T-cell (primary cell): Measurements from ENCODE around the gene RPL27. TPM values are rescaled to one million over a fixed set of nuclear protein-coding genes. Genes with fewer than 3 reads are reported as not detected.

Experiments used
- ATAC-seq, 4 experiments: fragments of 200-7000 bp in 3 of 4; fragments of 150-1000 bp in 1 of 4; cut with Tn5 transposase; replicated peaks in 1 of 4; 1 replicate in 3 of 4; 2 replicates in 1 of 4; pipeline ENCODE4 v1.10.0; 2021; ENCODE audit warnings: moderate library complexity in 3 of 4, mild to moderate bottlenecking in 2 of 4, moderate number of reproducible peaks in 1 of 4
- CTCF ChIA-PET, 2 donors: fragments of 300-600 bp; sonication (Branson Sonifier 250); formaldehyde crosslinking; loops; one replicate each; lab custom pipeline; 2022; ENCODE audit warnings: antibody characterized with exemption in 2 of 2; lab: Charles Lee
- POLR2A ChIA-PET, 2 donors: fragments of 300-600 bp; sonication (Branson Sonifier 250); formaldehyde crosslinking; loops; one replicate each; lab custom pipeline; 2022; ENCODE audit warnings: antibody characterized with exemption in 2 of 2; lab: Charles Lee
- DNase-seq, 35 experiments: peaks; one replicate each; pipeline versions ENCODE4 v3.0.0 to v3.0.0-alpha.2; 2013 to 2023
- H3K27ac ChIP-seq: one replicate; pipeline ENCODE4 v1.5.1; 2013; ENCODE audit warnings: low read length
- H3K27me3 ChIP-seq, 2 experiments: replicated peaks in 1 of 2; 1 replicate in 1 of 2; 2 replicates in 1 of 2; pipeline versions ENCODE4 v1.6.1 to v1.7.0; 2013; ENCODE audit warnings: low read length in 1 of 2, mixed read lengths in 1 of 2; ENCODE audit not compliant: control insufficient read depth in 2 of 2, insufficient read depth in 2 of 2; ENCODE audit errors: extremely low read depth in 1 of 2
- H3K36me3 ChIP-seq, 2 donors: 1 replicate in 1 of 2; 2 replicates in 1 of 2; pipeline versions ENCODE4 v1.6.1 to v1.7.0; 2013; ENCODE audit warnings: low read length in 1 of 2; ENCODE audit not compliant: control insufficient read depth in 2 of 2, insufficient read depth in 1 of 2; ENCODE audit errors: extremely low read depth in 1 of 2
- H3K4me1 ChIP-seq, 2 experiments: 1 replicate in 1 of 2; 2 replicates in 1 of 2; pipeline versions ENCODE4 v1.6.1 to v1.7.0; 2013; ENCODE audit warnings: low read length in 2 of 2, mixed read lengths in 1 of 2; ENCODE audit not compliant: insufficient read depth in 2 of 2, control insufficient read depth in 1 of 2; ENCODE audit errors: extremely low read depth in 1 of 2
- H3K4me3 ChIP-seq, 2 donors: 1 replicate in 1 of 2; 2 replicates in 1 of 2; pipeline versions ENCODE4 v1.5.1 to v1.7.0; 2013; ENCODE audit warnings: mild to moderate bottlenecking in 2 of 2, low read length in 1 of 2, moderate library complexity in 1 of 2; ENCODE audit not compliant: control insufficient read depth in 1 of 2; ENCODE audit errors: extremely low read depth in 1 of 2
- H3K9me3 ChIP-seq: 2 replicates; pipeline ENCODE4 v1.7.0; 2013
- H3K27ac Mint-ChIP-seq, 2 donors: one replicate each; pipeline ENCODE4 v1.8.0; 2020 to 2021; ENCODE audit warnings: mild to moderate bottlenecking in 2 of 2, mixed read lengths in 2 of 2
- H3K27me3 Mint-ChIP-seq, 2 donors: one replicate each; pipeline ENCODE4 v1.8.0; 2021 to 2022; ENCODE audit warnings: mixed read lengths in 2 of 2
- H3K36me3 Mint-ChIP-seq: one replicate; pipeline ENCODE4 v1.8.0; 2021; ENCODE audit warnings: mixed read lengths
- H3K4me1 Mint-ChIP-seq, 3 donors: one replicate each; pipeline ENCODE4 v1.8.0; 2020 to 2022; ENCODE audit warnings: mixed read lengths in 3 of 3, mild to moderate bottlenecking in 1 of 3
- H3K4me3 Mint-ChIP-seq, 3 donors: one replicate each; pipeline ENCODE4 v1.8.0; 2020 to 2022; ENCODE audit warnings: mild to moderate bottlenecking in 3 of 3, mixed read lengths in 3 of 3, moderate library complexity in 3 of 3
- H3K9me3 Mint-ChIP-seq, 3 donors: one replicate each; pipeline ENCODE4 v1.8.0; 2020 to 2022; ENCODE audit warnings: mixed read lengths in 3 of 3
- WGBS: methylation state at CpG from one replicate; pipeline ENCODE4 v1.1.5; 2013; ENCODE audit warnings: missing lambda C conversion rate; ENCODE audit not compliant: insufficient coverage; 5-methylcytosine and 5-hydroxymethylcytosine counted together
- total RNA-seq, 35 experiments: library from RNA in 6 of 35; stranded (reverse) in 6 of 35; fragments of 120-200 nt in 1 of 35; gene quantifications; one replicate each; pipeline versions ENCODE4 v1.2.1 to v1.2.4 and lab custom pipeline; 2013 to 2026

RPL27 gene
- total RNA-seq, 5 donors from 2014 or later (not counting 1 experiment from before 2014, with no cell fraction given): 1,254 to 1,790 (median 1,710) TPM

- Mint-ChIP-seq H3K36me3 (peaks cover 8% of the 10 kb centered on the region), H3K9me3 (no peaks in the 10 kb centered on the region), H3K27ac (peak overlapping the region; percentile 23 to 77), H3K4me1 (peaks cover 32 to 38% (median 32%) of the 10 kb centered on the region in 3 donors), H3K27me3 (no peaks in the 10 kb centered on the region), H3K4me3 (no peak overlapping the region)
- ATAC-seq: peak in 1 of 4 experiments; percentile 59
- H3K9me3 ChIP-seq: no peaks in the 10 kb centered on the region
- WGBS: 63% methylated on average over 6 of the region's 19 CpGs
- H3K4me1 ChIP-seq: peaks cover 9 to 42% of the 10 kb centered on the region in 2 experiments
- CTCF ChIA-PET: interaction anchor here (0.6 to 1.1 kb wide), 2 partner anchors 11 to 320 kb away, joined by 3 read pairs; partner anchors contain the start of gene IFI35 (in 1 of the 2)
- peak in 21 of 35 experiments; percentile 11 to 65 (median 36) for DNase-seq
- peaks cover 0 to 12% of the 10 kb centered on the region in 2 donors for H3K36me3 ChIP-seq
- POLR2A ChIA-PET: interaction anchor here in 1 of 2 donors (0.6 kb wide), 1 partner anchor 91 kb away, joined by 3 read pairs; no protein-coding TSS in a partner anchor
- no peak overlapping the region for H3K4me3 ChIP-seq
- peak overlapping the region; percentile 49 for H3K27ac ChIP-seq
- H3K27me3 ChIP-seq: no peaks in the 10 kb centered on the region
Measured at GRCh38 chr17:43018008-43018853, 20.0 kb downstream of the RPL27 start.

DNA sequence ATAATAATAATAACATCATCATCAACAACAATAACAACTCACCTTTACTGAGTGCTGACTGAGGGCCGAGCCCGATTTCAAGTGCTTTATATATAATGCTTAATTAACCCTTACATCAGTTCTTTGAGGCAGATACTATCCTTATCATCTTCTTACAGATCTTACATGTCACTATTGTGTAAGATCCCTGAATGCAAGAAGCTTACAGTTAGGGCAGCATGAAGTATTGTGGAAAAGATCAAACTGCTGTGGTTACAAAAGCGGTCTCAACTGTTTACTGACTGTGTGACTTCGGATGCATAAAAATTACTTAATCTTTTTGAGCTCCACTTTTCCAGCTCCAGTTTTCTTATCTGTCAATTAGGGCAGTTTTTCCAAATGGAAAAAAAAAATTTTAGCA, 20.7 kb downstream of the RPL27 start:
- Mint-ChIP-seq H3K9me3 (no peaks in the 10 kb centered on the region), H3K27ac (peak overlapping the region; percentile 23 to 77), H3K36me3 (peaks cover 3% of the 10 kb centered on the region), H3K27me3 (no peaks in the 10 kb centered on the region), H3K4me3 (no peak overlapping the region), H3K4me1 (peaks cover 32 to 40% (median 32%) of the 10 kb centered on the region in 3 donors)
- CTCF ChIA-PET: no interaction called here
- no peak overlapping the region for H3K4me3 ChIP-seq
- POLR2A ChIA-PET: no interaction called here
- ATAC-seq: no peak
- no peaks in the 10 kb centered on the region for H3K27me3 ChIP-seq
- no peaks in the 10 kb centered on the region for H3K9me3 ChIP-seq
- DNase-seq: no peak
- peaks cover 9 to 48% of the 10 kb centered on the region in 2 experiments for H3K4me1 ChIP-seq
- no peak overlapping the region for H3K27ac ChIP-seq
- H3K36me3 ChIP-seq: peaks cover 0 to 5% of the 10 kb centered on the region in 2 donors
- WGBS: no CpG with 5 or more reads among the region's 4 CpGs

DNA sequence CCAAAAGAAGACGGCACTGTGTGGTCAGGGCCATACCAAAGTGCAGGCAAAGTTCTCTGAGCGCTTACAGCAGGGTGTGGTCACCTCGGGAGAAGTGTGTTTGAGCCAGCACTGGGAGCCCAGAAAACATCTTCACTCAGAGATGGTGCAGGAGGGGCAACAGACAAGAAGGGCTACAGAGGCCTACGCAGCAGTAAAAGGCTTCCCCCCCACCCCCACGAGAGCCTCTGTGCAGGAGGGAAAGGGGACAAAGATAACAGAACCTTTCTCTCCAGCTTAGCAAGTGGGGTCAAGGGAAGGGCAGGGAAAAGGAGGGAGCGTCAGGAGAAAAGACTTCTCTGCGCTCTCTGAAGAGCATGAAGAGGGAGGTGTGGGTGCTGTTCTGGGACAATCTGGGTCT, 21.2 kb downstream of the RPL27 start:
- CTCF ChIA-PET: no interaction called here
- H3K4me1 ChIP-seq: peaks cover 9 to 53% of the 10 kb centered on the region in 2 experiments
- no peak overlapping the region for H3K27ac ChIP-seq
- H3K27me3 ChIP-seq: no peaks in the 10 kb centered on the region
- Mint-ChIP-seq H3K9me3 (no peaks in the 10 kb centered on the region), H3K27me3 (no peaks in the 10 kb centered on the region), H3K4me1 (peaks cover 35 to 44% (median 36%) of the 10 kb centered on the region in 3 donors), H3K36me3 (peaks cover 3% of the 10 kb centered on the region), H3K27ac (peak overlapping the region; percentile 71 to 85), H3K4me3 (peak overlapping the region; percentile 43 to 90 (median 86))
- POLR2A ChIA-PET: no interaction called here
- 93% methylated on average over 2 of the region's 7 CpGs for WGBS
- no peaks in the 10 kb centered on the region for H3K9me3 ChIP-seq
- ATAC-seq: no peak
- peaks cover 0 to 4% of the 10 kb centered on the region in 2 donors for H3K36me3 ChIP-seq
- H3K4me3 ChIP-seq: no peak overlapping the region
- no peak for DNase-seq

GRCh38 chr17:43020030-43020621, 21.9 kb downstream of the RPL27 start:
- POLR2A ChIA-PET: no interaction called here
- CTCF ChIA-PET: no interaction called here

GRCh38 chr17:43020789-43021740, 22.8 kb downstream of the RPL27 start:
- H3K36me3 ChIP-seq: no peaks in the 10 kb centered on the region
- no peaks in the 10 kb centered on the region for H3K9me3 ChIP-seq
- ChIA-PET CTCF (interaction anchor here in 1 of 2 donors (1.8 kb wide), 1 partner anchor 22 kb away, joined by 10 read pairs; the partner anchor contains the start of gene RPL27), POLR2A (interaction anchor here (0.6 to 0.7 kb wide), 2 partner anchors 437 to 633 kb away, joined by 3 to 11 read pairs; partner anchors contain the start of gene STAT3 (in 1 of the 2))
- peaks cover 9 to 65% of the 10 kb centered on the region in 2 experiments for H3K4me1 ChIP-seq
- Mint-ChIP-seq H3K27me3 (no peaks in the 10 kb centered on the region), H3K9me3 (no peaks in the 10 kb centered on the region), H3K36me3 (no peaks in the 10 kb centered on the region), H3K4me1 (peaks cover 36 to 49% (median 48%) of the 10 kb centered on the region in 3 donors), H3K27ac (peak overlapping the region; percentile 61 to 72), H3K4me3 (peak overlapping the region; percentile 82 to 90 (median 86))
- no peak overlapping the region for H3K27ac ChIP-seq
- DNase-seq (peak in 22 of 35 experiments; percentile 10 to 60 (median 30)), ATAC-seq (peak in 1 of 4 experiments; percentile 4)
- H3K4me3 ChIP-seq: peak overlapping the region; percentile 84
- 45% methylated on average over 4 of the region's 40 CpGs for WGBS
- no peaks in the 10 kb centered on the region for H3K27me3 ChIP-seq

More at GRCh38 chr17:43020030-43020621, 21.9 kb downstream of the RPL27 start:
- Histone ChIP-seq H3K4me1 (peaks cover 9 to 58% of the 10 kb centered on the region in 2 experiments), H3K9me3 (no peaks in the 10 kb centered on the region), H3K4me3 (no peak overlapping the region), H3K27me3 (no peaks in the 10 kb centered on the region), H3K36me3 (no peaks in the 10 kb centered on the region), H3K27ac (no peak overlapping the region)
- Mint-ChIP-seq H3K36me3 (peaks cover 3% of the 10 kb centered on the region), H3K27ac (peak overlapping the region; percentile 72 to 85), H3K4me3 (peak overlapping the region; percentile 82 to 90 (median 86)), H3K4me1 (peaks cover 36 to 49% (median 43%) of the 10 kb centered on the region in 3 donors), H3K27me3 (no peaks in the 10 kb centered on the region), H3K9me3 (no peaks in the 10 kb centered on the region)
- ATAC-seq (no peak), DNase-seq (no peak)
- WGBS: 100% methylated on average over 1 of the region's 6 CpGs
